GM12864 (cell line): ENCODE measurements around the gene NPL.

ENCODE experiments used
- DNase-seq: peaks from one replicate; pipeline ENCODE4 v3.0.0-alpha.2; 2011; ENCODE audit warnings: low read depth
- H3K4me3 ChIP-seq: 2 replicates; pipeline ENCODE4 v1.5.1; 2011; ENCODE audit warnings: mild to moderate bottlenecking, low read depth, low read length, control low read depth
- TF ChIP-seq, protein P1 (sequence below): IDR thresholded peaks from 2 replicates; pipeline ENCODE4 v1.5.1; 2011; ENCODE audit warnings: low read depth, mild to moderate bottlenecking, moderate library complexity, low read length, control low read depth, inconsistent platforms; ENCODE audit errors: missing control alignments

Gene NPL

GRCh38 chr1:182802006-182802803 is 12.6 kb downstream of the NPL start:
- TF ChIP-seq, protein P1, sequence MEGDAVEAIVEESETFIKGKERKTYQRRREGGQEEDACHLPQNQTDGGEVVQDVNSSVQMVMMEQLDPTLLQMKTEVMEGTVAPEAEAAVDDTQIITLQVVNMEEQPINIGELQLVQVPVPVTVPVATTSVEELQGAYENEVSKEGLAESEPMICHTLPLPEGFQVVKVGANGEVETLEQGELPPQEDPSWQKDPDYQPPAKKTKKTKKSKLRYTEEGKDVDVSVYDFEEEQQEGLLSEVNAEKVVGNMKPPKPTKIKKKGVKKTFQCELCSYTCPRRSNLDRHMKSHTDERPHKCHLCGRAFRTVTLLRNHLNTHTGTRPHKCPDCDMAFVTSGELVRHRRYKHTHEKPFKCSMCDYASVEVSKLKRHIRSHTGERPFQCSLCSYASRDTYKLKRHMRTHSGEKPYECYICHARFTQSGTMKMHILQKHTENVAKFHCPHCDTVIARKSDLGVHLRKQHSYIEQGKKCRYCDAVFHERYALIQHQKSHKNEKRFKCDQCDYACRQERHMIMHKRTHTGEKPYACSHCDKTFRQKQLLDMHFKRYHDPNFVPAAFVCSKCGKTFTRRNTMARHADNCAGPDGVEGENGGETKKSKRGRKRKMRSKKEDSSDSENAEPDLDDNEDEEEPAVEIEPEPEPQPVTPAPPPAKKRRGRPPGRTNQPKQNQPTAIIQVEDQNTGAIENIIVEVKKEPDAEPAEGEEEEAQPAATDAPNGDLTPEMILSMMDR = no peak
- no peak for DNase-seq
- no peak overlapping the region for H3K4me3 ChIP-seq

DNA sequence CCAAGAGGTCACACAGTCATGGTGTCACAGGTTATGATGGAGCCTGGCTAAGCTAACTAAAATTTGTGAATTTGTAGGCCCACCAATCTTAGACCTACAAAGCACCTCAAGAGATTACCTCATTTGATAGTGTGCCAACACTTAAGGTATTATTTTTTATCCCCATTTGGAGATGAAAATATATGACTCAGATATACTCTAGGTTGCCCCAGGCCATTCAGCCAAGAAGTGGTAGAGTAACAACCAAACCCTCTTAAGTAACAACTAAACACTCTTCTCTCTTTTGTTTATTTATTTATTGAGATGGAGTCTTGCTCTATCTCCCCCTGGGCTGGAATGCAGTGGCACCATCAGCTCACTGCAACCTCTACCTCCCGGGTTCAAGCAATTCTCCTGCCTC is 14.3 kb downstream of the NPL start:
- H3K4me3 ChIP-seq = no peak overlapping the region
- DNase-seq = no peak
- TF ChIP-seq, protein P1 = no peak

DNA sequence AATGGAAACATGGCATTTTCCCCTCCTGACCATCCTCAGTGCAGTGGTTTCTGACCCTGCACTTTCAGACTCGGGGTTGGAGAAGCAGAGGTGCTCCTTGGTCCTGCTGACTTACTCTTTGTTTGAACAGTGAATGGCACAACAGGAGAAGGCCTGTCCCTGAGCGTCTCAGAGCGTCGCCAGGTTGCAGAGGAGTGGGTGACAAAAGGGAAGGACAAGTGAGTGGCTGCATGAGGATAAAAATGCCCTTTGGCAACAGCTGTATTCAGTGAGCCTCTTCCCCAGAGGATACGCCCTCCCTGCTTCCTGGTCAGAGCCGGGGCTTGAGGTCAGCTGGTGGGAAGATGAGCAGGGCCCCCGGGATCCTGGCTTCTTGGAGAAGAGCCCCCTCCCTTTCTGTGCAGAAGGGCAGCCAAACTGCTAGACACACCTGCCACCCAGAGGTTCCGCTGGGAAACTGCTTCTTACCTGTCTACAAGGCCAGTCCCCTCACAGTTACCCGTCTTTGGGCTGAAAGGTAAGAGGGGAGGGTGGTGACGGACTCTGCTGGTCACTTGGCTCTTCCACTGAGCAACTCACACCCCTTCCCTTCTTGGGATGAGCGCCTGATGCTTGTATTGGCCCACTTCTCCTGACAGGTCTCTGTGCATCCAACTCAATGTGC is 16.6 kb downstream of the NPL start:
- H3K4me3 ChIP-seq = no peak overlapping the region
- TF ChIP-seq, protein P1 = peak; percentile 6
- DNase-seq = no peak

DNA sequence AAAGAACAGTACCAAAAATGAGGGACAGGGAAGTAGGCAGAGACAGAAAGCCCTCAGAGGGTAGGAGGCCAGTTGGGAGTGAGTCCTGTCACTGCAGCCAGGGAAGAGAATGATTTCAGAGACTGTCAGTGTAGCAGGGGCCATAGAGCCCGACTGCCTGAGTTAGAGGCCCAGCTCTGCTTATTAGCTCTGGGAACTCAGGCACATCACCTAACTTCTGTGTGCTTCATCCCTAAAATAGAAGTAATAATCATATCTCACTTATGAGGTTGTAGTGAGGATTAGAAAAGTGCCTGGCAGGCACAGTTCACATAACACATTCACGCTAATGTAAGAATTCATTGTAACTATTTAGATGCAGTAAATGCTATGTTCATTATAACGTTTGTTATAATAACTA is 18.3 kb downstream of the NPL start:
- no peak for DNase-seq
- no peak overlapping the region for H3K4me3 ChIP-seq
- TF ChIP-seq, protein P1 = no peak

- no peak overlapping the region for H3K4me3 ChIP-seq
- TF ChIP-seq, protein P1 = no peak
- no peak for DNase-seq
Measured at GRCh38 chr1:182809414-182809957, 19.9 kb downstream of the NPL start.

DNA sequence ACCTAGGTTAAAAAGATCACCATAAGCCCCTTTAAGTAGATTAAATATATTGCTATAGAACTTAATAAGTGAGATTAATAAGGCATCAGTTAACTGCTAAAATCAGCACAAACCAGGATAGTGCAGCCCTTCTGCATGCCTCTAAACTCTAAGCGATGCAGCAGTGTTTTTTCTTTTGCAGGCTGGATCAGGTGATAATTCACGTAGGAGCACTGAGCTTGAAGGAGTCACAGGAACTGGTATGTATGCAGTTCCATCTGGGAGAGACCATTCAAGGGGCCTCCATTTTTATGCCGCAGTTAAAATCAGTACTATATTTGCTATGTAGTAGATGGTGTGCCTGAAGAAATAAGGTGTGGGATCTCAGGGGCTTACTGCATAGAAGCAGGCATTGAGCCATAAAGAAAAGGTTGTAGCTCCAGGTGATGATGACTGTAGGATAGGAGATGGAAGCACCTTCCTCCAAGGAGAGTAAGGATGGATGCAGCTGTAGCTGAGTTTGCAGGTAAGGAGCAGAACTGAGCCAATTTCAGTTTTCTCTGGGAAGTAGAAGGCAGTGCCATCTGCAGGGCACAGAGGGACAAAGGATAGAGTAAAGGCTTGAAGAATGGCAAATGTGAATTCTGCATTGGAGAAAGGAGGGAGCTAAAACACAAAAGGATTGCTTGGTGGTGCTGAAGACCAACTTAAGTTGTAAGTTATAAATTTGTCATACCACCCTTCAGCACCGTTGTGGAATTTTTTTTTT is 22.6 kb downstream of the NPL start:
- TF ChIP-seq, protein P1 = no peak
- DNase-seq = no peak
- no peak overlapping the region for H3K4me3 ChIP-seq
